Neural progenitor cell (in vitro differentiated cells): Measurements from ENCODE around the gene ST13. TPM values are rescaled to one million over a fixed set of nuclear protein-coding genes. Genes with fewer than 3 reads are reported as not detected.
"Not testable (repeated sequence)": the region's sequence is repeated elsewhere in the genome, so short reads cannot be mapped to it uniquely, and the experiment has no call there.

Source experiments
- DNase-seq: peaks from one replicate; pipeline ENCODE4 v3.0.0-alpha.2; 2016; ENCODE audit warnings: low spot score
- H2AFZ ChIP-seq: fragments of 200-600 bp; sonication (generic); replicated peaks from 2 replicates; pipeline ENCODE4 v1.6.1; 2016; ENCODE audit warnings: antibody characterized with exemption
- H3F3A ChIP-seq: fragments of 200-600 bp; sonication (generic); 2 replicates; pipeline ENCODE4 v1.6.1; 2016; ENCODE audit warnings: antibody characterized with exemption, low read depth
- H3K27ac ChIP-seq: fragments of 200-600 bp; sonication (generic); 2 replicates; pipeline ENCODE4 v1.5.1; 2016; ENCODE audit warnings: mild to moderate bottlenecking
- H3K27me3 ChIP-seq: fragments of 200-600 bp; sonication (generic); 2 replicates; pipeline ENCODE4 v1.6.1; 2016; ENCODE audit warnings: mild to moderate bottlenecking, moderate library complexity
- H3K36me3 ChIP-seq: fragments of 200-600 bp; sonication (generic); 2 replicates; pipeline ENCODE4 v1.5.1; 2016
- H3K4me1 ChIP-seq: fragments of 200-600 bp; sonication (generic); 2 replicates; pipeline ENCODE4 v1.6.1; 2016; ENCODE audit warnings: mixed run types
- H3K4me2 ChIP-seq: fragments of 200-600 bp; sonication (generic); 2 replicates; pipeline ENCODE4 v1.6.1; 2016
- H3K4me3 ChIP-seq: fragments of 200-600 bp; sonication (generic); 2 replicates; pipeline ENCODE4 v1.5.1; 2016
- H3K79me2 ChIP-seq: fragments of 200-600 bp; sonication (generic); 2 replicates; pipeline ENCODE4 v1.6.1; 2016; ENCODE audit warnings: low read depth
- H3K9ac ChIP-seq: fragments of 200-600 bp; sonication (generic); 2 replicates; pipeline ENCODE4 v1.6.1; 2016
- H3K9me3 ChIP-seq: fragments of 200-600 bp; sonication (generic); 2 replicates; pipeline ENCODE4 v1.5.1; 2016; ENCODE audit warnings: low read depth
- H4K20me1 ChIP-seq: fragments of 200-600 bp; sonication (generic); 2 replicates; pipeline ENCODE4 v1.6.1; 2016; ENCODE audit warnings: low read depth
- H3K27ac Mint-ChIP-seq: 3 replicates; pipeline ENCODE4 v1.8.0; 2021; ENCODE audit warnings: mixed read lengths
- H3K27me3 Mint-ChIP-seq: 2 replicates; pipeline ENCODE4 v1.8.0; 2022; ENCODE audit warnings: low read depth, mild to moderate bottlenecking, inconsistent platforms, moderate library complexity, mixed read lengths; ENCODE audit not compliant: insufficient read depth
- H3K36me3 Mint-ChIP-seq: 3 replicates; pipeline ENCODE4 v1.8.0; 2021; ENCODE audit warnings: mixed read lengths
- H3K4me1 Mint-ChIP-seq: 3 replicates; pipeline ENCODE4 v1.8.0; 2021; ENCODE audit warnings: mixed read lengths
- H3K4me3 Mint-ChIP-seq: 3 replicates; pipeline ENCODE4 v1.8.0; 2021; ENCODE audit warnings: mild to moderate bottlenecking, moderate library complexity, mixed read lengths
- H3K9me3 Mint-ChIP-seq: 3 replicates; pipeline ENCODE4 v1.8.0; 2020; ENCODE audit warnings: mixed read lengths
- CTCF ChIP-seq: fragments of 200-600 bp; sonication (generic); IDR thresholded peaks from 2 replicates; pipeline ENCODE4 v1.5.1; 2017; ENCODE audit warnings: antibody characterized with exemption, mild to moderate bottlenecking
- EZH2 ChIP-seq: fragments of 200-600 bp; sonication (generic); IDR thresholded peaks from 2 replicates; pipeline ENCODE4 v1.6.1; 2017; ENCODE audit warnings: antibody characterized with exemption, mild to moderate bottlenecking, moderate library complexity
- EZH2phosphoT487 ChIP-seq: fragments of 200-600 bp; sonication (generic); IDR thresholded peaks from 2 replicates; pipeline ENCODE4 v1.6.1; 2017; ENCODE audit warnings: antibody characterized with exemption
- total RNA-seq: library from RNA; depleted of rRNA; stranded (reverse); fragments of >200 nt; gene quantifications from 2 replicates; pipeline ENCODE4 v1.2.3, GENCODE V29; 2015; ENCODE audit warnings: low replicate concordance

The ST13 gene
- total RNA-seq, 1 donor from 2014 or later: 310 TPM

DNA sequence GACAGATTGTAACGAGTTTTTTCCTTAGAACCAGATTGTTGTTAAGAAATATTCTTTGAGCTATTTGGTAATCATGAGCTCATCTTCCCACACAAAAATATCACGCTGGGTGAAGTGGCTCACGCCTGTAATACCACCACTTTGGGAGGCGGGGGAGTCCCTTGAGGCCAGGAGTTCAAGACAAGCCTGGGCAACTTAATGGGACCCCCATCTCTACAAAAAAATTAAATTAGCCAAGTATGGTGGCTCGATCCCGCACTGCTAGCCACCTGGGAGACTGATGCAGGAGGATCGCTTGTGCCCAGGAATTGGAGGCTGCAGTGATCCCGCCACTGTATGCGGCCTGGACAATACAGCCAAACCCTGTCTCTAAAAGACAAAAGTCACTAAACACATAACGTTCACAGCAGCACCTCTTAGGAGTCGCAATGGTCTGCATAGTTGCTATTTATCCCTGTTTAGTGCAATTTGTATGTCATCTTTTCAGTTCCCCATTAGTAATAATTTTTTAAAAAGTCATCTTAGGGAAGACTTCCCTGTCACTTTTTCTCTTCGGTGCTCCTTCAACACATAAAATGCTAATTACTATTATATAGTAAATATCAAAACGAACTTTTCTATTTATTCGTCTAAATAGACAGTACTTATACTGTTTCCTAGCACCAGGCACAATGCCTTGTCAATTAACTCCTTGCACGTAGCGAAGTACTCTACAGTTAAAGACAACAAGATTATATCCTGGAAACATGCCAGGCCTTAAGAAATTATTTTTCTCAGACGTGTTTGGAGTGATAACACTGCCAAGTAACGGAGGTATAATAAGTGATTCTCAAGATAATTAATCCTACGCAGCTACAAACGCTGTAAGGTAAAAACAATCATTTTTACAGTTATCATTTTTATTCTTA, 1.1 kb downstream of the ST13 start:
- no peaks in the 10 kb centered on the region for H3K9me3 Mint-ChIP-seq
- H3K27ac Mint-ChIP-seq: peak overlapping the region; percentile 66
- Histone ChIP-seq H3K36me3 (no peaks in the 10 kb centered on the region), H3K4me1 (peaks cover 33% of the 10 kb centered on the region), H3K4me2 (peak overlapping the region; percentile 96), H4K20me1 (peaks cover 54% of the 10 kb centered on the region), H3K9ac (peak overlapping the region; percentile 97), H2AFZ (no peak overlapping the region), H3K79me2 (peaks cover 95% of the 10 kb centered on the region), H3K27me3 (no peaks in the 10 kb centered on the region), H3K4me3 (peak overlapping the region; percentile 89), H3F3A (peaks cover 10% of the 10 kb centered on the region), H3K9me3 (no peaks in the 10 kb centered on the region), H3K27ac (peak overlapping the region; percentile 98)
- TF ChIP-seq EZH2phosphoT487 (no peak), CTCF (no peak), EZH2 (no peak)
- peaks cover 45% of the 10 kb centered on the region for H3K4me1 Mint-ChIP-seq
- peak overlapping the region; percentile 99 for H3K4me3 Mint-ChIP-seq
- peaks cover 2% of the 10 kb centered on the region for H3K36me3 Mint-ChIP-seq
- peak; percentile 8 for DNase-seq
- no peaks in the 10 kb centered on the region for H3K27me3 Mint-ChIP-seq

DNA sequence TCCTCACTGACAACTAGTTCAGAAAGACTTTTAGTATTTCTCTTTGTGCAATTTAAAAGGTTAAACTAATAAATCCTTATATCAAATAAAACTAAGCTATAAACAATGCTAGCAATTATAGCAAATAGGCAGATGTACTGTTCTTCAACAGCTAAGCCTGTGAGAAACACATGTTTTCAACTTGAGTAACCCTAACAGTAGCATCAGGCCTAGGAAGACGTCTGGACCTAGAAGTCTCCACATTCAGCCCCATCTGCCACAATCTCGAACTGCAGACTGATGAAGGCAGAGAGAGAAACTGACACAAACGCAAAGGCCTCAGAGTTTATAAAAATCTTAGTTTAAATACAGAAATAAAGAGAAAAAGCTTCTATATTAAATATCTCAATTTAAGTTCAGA, 2.5 kb downstream of the ST13 start:
- Histone ChIP-seq H2AFZ (no peak overlapping the region), H3K27me3 (no peaks in the 10 kb centered on the region), H3K27ac (no peak overlapping the region), H3K4me1 (peaks cover 33% of the 10 kb centered on the region), H3K9ac (peak overlapping the region; percentile 97), H4K20me1 (peaks cover 62% of the 10 kb centered on the region), H3F3A (peaks cover 10% of the 10 kb centered on the region), H3K79me2 (peaks cover 95% of the 10 kb centered on the region), H3K9me3 (no peaks in the 10 kb centered on the region), H3K4me3 (peak overlapping the region; percentile 89), H3K36me3 (no peaks in the 10 kb centered on the region), H3K4me2 (peak overlapping the region; percentile 96)
- TF ChIP-seq EZH2phosphoT487: no peak
- TF ChIP-seq EZH2: no peak
- no peak for TF ChIP-seq CTCF
- DNase-seq: no peak
- Mint-ChIP-seq H3K4me1 (peaks cover 44% of the 10 kb centered on the region), H3K27me3 (no peaks in the 10 kb centered on the region), H3K27ac (peak overlapping the region; percentile 76), H3K4me3 (peak overlapping the region; percentile 74), H3K36me3 (peaks cover 4% of the 10 kb centered on the region), H3K9me3 (no peaks in the 10 kb centered on the region)

GRCh38 chr22:40853333-40853732, 3.1 kb downstream of the ST13 start:
- Histone ChIP-seq H3K79me2 (peaks cover 95% of the 10 kb centered on the region), H3K4me2 (peak overlapping the region; percentile 96), H3K9me3 (no peaks in the 10 kb centered on the region), H3K9ac (peak overlapping the region; percentile 97), H3K4me3 (no peak overlapping the region), H3K27ac (no peak overlapping the region), H3K36me3 (peaks cover 6% of the 10 kb centered on the region), H3K27me3 (no peaks in the 10 kb centered on the region), H2AFZ (no peak overlapping the region), H4K20me1 (peaks cover 62% of the 10 kb centered on the region), H3F3A (peaks cover 10% of the 10 kb centered on the region), H3K4me1 (peaks cover 33% of the 10 kb centered on the region)
- TF ChIP-seq CTCF (no peak), EZH2phosphoT487 (no peak), EZH2 (no peak)
- Mint-ChIP-seq H3K9me3 (no peaks in the 10 kb centered on the region), H3K4me1 (peaks cover 42% of the 10 kb centered on the region), H3K4me3 (no peak overlapping the region), H3K27ac (peak overlapping the region; percentile 92), H3K27me3 (no peaks in the 10 kb centered on the region), H3K36me3 (peaks cover 4% of the 10 kb centered on the region)
- DNase-seq: no peak

GRCh38 chr22:40845816-40846215, 10.6 kb downstream of the ST13 start:
- not testable (repeated sequence) for H3K9me3 ChIP-seq, H3K4me1 ChIP-seq, H3K4me2 ChIP-seq, H3K9me3 Mint-ChIP-seq, H3K27ac Mint-ChIP-seq, H3K4me1 Mint-ChIP-seq, H3K4me3 ChIP-seq, H2AFZ ChIP-seq, H3K27me3 ChIP-seq, H3K27me3 Mint-ChIP-seq, H3K27ac ChIP-seq, H3K9ac ChIP-seq, H3K4me3 Mint-ChIP-seq, DNase-seq
- H3K36me3 Mint-ChIP-seq: peaks cover 18% of the 10 kb centered on the region
- peaks cover 20% of the 10 kb centered on the region for H3F3A ChIP-seq
- H4K20me1 ChIP-seq: peaks cover 36% of the 10 kb centered on the region
- peaks cover 100% of the 10 kb centered on the region for H3K79me2 ChIP-seq
- peaks cover 38% of the 10 kb centered on the region for H3K36me3 ChIP-seq
